ENCODE results near the gene PLPPR3.
"Not testable (repeated sequence)": the region's sequence is repeated elsewhere in the genome, so short reads cannot be mapped to it uniquely, and the experiment has no call there.

PLPPR3 gene

DNA sequence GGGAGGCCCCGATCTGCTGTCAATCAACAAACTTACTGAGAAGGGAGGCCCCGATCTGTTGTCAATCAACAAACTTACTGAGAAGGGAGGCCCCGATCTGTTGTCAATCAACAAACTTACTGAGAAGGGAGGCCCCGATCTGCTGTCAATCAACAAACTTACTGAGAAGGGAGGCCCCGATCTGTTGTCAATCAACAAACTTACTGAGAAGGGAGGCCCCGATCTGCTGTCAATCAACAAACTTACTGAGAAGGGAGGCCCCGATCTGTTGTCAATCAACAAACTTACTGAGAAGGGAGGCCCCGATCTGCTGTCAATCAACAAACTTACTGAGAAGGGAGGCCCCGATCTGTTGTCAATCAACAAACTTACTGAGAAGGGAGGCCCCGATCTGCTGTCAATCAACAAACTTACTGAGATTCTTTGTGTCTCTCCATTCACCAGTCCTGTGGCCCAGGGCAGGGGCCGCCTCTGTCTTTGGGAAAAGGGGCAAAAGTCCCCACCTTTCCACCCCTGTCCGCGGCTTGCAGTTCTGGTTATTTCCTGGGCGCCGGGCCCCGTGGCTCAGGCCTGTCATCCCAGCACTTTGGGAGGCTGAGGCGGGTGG lies 32.0 kb upstream of the PLPPR3 start:
- not testable (repeated sequence) for DNase-seq

DNA sequence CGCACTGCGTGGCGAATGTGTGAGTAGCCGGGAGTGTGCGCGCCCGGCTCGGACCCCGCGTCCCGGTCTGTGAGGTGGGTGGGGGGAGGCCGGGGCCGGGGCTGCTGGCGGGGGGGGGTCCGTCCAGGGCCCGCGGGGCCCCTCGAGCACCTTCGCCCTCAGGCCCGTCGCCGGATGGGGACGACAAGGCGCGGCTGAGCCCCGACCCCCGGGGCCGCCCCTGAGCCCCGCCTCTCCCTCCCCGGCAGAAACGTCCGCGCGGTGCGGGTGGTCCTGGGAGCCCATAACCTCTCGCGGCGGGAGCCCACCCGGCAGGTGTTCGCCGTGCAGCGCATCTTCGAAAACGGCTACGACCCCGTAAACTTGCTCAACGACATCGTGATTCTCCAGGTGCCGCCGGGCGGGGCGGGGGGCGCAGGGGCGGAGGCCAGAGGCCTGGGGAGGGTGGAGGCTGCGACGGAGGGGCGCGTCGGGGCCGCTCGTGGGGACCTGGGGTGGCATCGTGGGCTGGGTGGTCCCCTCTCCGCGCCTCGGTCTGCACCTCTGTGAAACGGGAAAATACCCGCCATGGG lies 31.3 kb upstream of the PLPPR3 start:
- no peak for DNase-seq

DNA sequence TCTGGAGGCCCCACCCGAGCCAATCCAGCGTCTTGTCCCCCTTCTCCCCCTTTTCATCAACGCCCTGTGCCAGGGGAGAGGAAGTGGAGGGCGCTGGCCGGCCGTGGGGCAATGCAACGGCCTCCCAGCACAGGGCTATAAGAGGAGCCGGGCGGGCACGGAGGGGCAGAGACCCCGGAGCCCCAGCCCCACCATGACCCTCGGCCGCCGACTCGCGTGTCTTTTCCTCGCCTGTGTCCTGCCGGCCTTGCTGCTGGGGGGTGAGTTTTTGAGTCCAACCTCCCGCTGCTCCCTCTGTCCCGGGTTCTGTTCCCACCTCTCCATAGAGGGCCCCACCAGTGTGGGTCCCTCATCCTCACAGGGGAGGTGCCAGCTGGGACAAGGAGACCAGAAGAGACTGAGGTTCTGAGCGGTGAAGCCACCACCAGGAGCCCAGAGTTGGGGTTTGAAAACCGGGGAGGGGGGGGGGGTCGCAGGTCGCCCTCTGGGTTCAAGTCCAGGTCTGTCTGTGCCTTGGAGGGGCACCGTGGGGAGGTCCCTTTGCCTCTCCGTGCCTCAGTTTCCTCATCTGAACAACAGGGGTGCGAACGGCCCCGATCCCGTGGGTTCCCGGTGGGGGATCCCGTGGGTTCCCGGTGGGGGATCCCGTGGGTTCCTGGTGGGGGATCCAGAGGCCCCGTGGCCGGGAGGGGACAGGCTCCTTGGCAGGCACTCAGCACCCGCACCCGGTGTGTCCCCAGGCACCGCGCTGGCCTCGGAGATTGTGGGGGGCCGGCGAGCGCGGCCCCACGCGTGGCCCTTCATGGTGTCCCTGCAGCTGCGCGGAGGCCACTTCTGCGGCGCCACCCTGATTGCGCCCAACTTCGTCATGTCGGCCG lies 30.6 kb upstream of the PLPPR3 start, which contains the start of gene ELANE:
Gene ELANE, plus strand, starts transcription at position 168 of the 878 bp plus-strand sequence. Its CDS starts 26 bp downstream, at position 194.
- DNase-seq: no peak

DNA sequence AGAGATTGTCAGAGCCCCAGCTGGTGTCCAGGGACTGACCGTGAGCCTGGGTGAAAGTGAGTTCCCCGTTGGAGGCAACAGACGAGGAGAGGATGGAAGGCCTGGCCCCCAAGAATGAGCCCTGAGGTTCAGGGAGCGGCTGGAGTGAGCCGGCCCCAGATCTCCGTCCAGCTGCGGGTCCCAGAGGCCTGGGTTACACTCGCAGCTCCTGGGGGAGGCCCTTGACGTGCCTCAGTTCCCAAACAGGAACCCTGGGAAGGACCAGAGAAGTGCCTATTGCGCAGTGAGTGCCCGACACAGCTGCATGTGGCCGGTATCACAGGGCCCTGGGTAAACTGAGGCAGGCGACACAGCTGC lies 29.2 kb upstream of the PLPPR3 start:
- no peak for DNase-seq

DNA sequence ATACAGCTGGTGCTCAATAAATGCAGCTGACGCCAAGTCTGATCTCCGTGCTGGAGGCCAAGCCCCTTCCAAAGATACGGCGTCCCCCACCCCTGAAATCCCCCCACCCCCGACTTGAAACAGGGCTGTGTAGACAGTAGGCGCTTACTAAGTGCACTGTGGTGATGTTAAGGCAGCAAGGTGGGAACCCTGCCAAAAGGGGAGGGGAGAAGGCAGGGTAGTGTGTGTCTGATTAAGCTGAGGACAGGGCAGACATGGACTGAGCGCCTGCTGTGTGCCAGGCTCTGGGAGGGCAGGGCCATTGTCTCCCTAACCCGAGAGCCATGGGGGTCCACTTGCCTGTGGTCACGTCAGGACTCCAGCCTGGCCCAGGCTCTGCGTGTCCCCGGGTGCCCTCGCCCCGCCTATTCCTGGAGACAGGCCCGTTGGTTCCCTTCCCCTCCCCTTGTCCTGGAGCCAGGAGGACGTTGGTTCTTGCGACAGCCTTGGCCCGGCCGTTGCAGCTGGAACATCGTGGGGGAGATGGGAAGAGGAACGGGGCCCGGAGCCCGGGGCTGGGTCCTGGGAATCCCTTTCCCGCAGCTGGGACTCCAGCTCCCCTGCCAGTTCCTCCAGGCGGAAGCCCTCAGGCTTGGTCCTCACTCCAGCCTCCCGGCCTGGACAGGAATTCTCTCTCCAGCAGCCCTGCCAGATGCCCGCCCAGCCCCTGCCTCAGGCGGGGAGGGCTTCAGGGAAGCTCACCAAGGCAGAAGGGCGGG lies 28.6 kb upstream of the PLPPR3 start:
- no peak for DNase-seq

DNA sequence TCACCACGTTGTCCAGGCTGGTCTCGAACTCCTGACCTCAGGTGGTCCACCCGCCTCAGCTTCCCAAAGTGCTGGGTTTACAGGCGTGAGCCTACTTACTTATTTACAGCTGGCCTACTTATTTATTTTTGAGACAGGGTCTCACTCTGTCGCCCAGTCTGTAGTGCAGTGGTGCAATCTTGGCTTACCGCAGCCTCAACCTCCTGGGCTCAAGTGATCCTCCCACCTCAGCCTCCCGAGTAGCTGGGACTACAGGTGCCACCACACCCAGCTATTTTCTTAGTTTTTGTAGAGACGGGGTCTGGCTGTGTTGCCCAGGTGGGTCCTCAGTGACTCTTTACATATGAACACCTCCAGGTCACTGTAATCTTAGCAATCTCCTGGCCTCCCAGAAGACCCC lies 27.4 kb upstream of the PLPPR3 start:
- not testable (repeated sequence) for DNase-seq

DNA sequence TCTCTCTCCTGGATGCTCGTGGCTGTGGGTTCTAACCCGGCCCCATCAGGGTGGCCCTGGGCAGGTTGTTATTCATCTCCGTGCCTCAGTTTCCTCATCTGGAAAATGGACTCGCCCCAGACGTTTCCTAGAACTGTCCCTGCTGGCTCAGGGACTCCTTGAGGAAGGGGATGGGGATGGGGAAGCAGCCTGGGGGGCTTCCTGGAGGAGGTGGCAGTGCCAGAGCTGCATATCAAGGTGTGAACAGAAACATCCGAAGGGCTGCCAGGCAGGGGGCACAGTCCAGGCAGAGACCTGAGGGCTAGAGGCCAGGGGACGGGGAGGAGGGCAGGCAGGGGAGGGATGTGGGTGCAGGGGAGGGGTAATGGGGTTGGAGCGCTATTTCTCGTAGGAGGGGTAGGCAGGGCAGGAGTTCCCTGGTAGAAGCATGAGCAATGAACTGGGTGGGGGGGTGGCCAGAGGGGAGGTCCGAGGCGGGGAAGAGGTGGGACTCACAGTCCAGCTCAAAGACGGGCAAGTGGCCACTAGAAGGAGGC lies 26.7 kb upstream of the PLPPR3 start:
- DNase-seq: no peak

DNA sequence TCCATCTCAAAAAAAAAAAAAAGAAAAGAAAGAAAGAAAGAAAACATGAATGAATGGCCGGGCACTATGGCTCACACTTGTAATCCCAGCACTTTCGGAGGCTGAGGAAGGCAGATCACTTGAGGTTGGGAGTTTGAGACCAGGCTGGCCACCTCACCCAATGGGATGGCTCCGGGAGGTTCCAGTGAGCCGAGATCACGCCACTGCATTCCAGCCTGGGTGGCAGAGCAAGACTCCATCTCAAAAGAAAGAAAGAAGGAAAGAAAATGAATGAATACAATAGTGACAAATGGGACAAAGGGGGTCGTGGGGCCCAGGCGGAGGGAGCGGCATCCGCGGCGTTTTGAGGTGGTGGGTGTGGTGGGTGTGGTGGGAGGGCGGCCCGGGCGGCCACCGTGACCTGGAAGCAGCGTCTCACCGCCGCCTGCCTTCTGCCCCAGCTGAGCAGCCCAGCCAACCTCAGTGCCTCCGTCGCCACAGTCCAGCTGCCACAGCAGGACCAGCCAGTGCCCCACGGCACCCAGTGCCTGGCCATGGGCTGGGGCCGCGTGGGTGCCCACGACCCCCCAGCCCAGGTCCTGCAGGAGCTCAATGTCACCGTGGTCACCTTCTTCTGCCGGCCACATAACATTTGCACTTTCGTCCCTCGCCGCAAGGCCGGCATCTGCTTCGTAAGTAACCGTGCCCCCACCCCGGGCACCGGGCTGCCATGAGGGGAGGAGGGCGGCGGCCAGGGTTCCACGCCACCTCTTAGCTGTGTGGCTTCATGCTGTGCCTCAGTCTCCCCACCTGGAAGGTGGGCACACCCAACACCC lies 24.2 kb upstream of the PLPPR3 start:
- no peak for DNase-seq

DNA sequence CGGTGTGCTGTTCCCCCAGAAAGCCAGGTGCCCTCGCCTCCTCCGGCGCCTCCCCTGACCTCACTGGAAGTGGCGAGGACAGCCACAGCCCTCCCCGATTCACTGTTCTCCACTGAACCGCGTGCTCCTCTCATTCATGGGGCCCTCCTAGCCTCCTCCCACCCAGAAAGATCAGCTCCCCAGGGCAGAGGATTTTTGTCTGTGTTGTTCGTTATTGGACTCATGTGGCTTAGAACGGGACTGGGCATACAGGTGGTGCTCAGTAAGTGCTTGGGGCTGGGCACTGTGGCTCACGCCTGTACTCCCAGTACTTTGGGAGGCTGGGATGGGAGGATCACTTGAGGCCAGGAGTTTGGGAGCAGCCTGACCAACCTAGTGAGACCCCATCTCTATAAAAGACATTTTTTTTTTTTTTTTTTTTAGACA lies 22.8 kb upstream of the PLPPR3 start:
- DNase-seq: no peak

DNA sequence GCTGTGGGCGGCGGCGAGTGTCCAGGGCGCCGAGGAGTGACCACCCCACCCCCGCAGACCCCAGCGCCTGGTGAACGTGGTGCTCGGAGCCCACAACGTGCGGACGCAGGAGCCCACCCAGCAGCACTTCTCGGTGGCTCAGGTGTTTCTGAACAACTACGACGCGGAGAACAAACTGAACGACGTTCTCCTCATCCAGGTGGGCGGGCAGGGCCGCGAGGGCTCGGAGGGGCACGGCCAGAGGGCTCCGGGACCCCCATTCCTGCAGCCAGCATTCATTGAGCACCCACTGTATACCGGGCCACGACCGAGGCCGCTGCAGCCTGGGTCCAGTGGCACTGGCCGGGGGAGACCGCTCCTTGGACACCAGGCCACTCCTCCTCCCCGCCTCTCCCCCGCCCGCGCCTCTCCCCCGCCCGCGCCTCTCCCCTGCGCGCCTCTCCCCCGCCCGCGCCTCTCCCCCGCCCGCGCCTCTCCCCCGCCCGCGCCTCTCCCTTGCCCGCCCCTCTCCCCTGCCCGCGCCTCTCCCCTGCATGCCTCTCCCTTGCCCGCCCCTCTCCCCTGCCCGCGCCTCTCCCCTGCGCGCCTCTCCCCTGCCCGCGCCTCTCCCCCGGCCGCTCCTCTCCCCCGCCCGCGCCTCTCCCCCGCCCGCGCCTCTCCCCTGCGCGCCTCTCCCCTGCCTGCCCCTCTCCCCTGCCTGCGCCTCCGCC lies 22.2 kb upstream of the PLPPR3 start:
- no peak for DNase-seq

DNA sequence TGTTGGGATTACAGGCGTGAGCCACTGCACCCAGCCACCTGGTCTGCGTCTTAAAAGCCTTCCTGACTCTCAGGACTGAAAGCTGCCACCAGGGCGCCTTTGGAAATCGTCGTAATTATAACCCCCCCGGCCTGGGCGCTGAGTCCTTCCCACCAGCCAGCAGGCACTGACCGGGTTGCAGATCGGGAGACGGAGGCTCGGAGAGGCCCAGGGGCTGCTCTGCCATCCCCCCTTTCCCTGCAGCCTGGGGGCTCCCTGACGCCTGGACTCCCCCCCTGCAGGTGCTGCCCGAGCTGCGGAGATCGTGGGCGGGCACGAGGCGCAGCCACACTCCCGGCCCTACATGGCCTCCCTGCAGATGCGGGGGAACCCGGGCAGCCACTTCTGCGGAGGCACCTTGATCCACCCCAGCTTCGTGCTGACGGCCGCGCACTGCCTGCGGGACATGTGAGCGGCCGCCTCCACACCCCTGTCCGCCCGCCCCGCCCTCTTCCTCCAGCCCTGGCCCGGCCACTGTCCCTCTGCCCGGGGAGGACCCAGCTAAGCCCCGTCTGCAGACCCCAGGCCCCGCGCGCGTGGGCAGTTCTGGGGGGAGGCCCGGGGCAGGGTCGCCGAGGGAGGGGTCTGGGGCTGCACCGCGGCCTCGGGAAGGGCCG lies 21.6 kb upstream of the PLPPR3 start:
- DNase-seq: no peak

DNA sequence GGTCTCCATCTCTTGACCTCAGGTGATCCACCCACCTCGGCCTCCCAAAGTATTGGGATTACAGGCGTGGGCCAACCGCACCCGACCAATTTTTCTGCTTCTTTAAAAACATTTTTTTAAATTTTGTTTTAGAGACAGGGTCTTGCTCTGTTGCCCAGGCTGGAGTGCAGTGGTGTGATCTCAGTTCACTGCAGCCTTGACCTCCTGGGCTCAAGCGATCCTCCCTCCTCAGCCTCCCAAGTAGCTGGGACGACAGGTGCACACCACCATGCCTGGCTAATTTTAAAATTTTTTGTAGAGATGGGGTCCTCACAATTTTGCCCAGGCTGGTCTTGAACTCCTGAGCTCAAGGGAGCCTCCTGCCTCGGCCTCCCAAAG lies 21.0 kb upstream of the PLPPR3 start:
- DNase-seq: not testable (repeated sequence)

DNA sequence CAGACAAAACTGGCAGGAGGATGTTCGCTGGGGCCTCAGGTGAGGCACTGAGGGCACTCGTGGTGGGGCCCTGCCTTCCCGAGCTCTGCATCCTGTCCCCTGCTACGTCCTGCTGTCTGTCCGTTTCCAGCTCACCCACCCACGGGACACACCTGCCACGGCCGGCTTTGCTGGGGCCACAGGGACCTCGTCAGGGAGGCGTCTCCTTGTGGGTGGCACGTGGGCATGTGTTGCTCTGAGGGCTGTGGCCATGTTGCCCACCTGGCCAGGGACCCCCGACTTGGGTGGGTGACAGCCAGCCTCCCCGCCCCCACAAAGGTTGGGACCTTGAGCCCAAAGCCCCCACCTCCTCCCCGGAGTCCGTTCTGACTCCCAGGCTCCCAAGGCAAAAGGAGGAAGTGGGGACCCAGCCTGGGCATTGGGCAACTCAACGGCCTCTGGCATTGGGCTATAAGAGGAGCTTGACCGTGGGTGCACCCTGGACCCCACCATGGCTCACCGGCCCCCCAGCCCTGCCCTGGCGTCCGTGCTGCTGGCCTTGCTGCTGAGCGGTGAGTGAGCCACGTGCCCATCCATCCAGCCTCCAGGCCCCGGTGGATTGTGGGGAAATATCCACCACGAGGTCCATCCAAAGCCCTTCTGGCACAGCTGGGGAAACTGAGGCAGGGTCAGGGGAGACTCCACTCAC lies 18.9 kb upstream of the PLPPR3 start, which contains the start of gene PRTN3:
Gene PRTN3, plus strand, starts transcription at position 481 of the 688 bp plus-strand sequence. Its CDS starts 10 bp downstream, at position 491.
- no peak for DNase-seq

DNA sequence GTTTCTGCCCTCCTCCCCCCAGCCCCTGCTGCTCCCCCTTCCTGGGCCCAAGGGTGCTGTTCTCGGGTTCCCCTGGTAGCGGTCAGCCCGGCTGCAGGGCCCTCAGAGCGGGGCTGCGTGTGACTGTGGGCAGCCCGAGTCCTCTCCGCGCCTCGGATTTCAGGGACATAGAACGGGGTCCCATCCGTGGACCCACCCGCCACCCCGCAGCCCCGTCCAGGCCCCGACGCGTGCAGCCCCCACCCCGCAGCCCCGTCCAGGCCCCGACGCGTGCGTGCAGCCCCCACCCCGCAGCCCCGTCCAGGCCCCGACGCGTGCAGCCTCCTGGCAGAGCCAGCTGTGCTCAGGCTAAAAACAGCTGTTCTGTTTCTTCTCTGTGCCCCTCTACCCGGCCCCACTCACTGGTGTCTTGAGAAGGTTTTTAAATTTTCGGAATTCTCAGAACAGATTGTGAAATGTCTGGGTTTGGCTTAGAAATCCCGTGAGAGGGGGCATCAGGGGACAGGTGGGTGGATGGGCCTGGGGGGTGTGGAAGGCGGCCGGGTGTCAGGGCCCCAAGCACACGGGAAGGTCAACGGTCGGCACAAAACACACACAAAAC lies 13.6 kb upstream of the PLPPR3 start:
- no peak for DNase-seq

DNA sequence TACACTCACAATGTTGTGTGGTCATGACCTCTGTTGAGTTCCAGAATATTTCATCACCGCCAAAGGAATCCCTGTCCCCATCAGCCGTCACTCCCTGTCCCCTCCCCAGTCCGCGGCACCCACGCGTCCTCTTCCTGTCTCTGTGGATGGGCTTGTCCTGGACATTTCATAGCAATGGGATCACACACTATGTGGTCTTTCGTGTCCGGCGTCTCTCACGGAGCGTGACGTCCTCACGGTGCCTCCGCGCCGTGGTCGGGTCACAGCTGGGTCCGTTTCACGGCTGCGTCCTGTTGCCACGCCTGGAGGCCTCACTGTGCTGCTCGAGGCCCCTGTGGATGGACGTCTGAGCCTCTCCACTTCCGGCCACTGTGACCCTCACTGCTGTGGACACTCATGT lies 12.5 kb upstream of the PLPPR3 start:
- no peak for DNase-seq

DNA sequence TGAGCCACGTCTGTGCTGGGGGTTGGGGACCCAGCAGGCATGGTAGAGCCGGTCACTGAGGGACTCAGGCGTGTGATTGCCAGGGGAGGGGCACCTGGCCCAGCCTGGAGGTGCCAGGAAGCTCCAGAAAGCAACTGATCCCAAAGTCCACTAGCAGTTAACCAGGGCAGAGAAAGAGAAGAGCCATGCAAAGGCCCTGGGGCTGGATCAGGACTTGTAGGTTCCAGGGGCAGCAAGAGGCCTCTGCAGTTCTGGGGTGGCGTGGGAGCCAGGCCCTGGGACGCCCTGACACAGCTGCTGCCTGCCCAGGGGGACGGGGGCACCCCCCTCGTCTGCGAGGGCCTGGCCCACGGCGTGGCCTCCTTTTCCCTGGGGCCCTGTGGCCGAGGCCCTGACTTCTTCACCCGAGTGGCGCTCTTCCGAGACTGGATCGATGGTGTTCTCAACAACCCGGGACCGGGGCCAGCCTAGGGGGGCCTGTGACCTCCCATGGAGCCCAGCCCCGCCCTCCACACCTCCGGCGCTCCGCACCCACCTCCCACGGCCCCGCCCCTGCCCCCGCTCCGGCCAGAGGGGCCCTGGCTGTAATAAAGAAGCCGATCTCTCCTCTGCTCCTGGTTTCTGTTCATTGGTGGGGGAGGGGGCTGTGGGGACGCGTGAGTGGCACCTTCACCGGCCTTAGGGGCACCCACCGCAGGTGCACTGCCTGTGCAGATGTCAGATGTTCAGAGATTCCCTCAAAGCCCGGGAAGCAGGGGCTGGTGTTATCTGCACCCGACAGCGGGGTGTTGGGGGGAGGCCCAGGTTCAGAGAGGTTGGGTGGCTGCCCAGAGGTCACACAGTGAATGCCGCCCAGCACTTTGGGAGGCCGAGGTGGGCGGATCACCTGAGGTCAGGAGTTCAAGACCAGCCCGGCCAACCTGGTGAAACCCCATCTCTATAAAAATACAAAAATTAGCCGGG lies 9.9 kb upstream of the PLPPR3 start:
- DNase-seq: no peak

DNA sequence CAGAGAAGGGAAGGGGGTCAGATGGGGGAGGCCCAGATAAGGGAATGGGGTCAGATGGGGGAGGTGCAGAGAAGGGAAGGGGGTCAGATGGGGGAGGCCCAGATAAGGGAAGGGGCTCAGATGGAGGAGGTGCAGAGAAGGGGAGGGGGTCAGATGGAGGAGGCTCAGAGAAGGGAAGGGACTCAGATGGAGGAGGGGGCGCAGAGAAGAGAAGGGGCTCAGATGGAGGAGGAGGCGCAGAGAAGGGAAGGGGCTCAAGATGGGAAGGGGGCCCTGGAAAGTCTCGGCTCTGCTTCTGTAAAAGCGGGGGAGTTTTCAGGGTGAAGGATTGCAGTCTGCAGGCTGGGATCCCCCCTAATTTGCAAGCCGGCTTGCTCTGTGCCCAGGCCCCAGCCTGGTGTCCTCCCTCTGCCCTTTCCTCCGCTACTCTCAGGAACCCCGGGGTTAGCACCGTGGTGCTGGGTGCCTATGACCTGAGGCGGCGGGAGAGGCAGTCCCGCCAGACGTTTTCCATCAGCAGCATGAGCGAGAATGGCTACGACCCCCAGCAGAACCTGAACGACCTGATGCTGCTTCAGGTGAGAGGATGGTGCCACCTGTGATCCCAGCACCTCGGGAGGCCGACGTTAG lies 7.5 kb upstream of the PLPPR3 start:
- DNase-seq: no peak
